Measurements from ENCODE around the gene PTK7. TPM values are rescaled to one million over a fixed set of nuclear protein-coding genes. Genes with fewer than 3 reads are reported as not detected.

The PTK7 gene
- total RNA-seq, 2 experiments from 2014 or later: 13.0 to 18.5 TPM

DNA sequence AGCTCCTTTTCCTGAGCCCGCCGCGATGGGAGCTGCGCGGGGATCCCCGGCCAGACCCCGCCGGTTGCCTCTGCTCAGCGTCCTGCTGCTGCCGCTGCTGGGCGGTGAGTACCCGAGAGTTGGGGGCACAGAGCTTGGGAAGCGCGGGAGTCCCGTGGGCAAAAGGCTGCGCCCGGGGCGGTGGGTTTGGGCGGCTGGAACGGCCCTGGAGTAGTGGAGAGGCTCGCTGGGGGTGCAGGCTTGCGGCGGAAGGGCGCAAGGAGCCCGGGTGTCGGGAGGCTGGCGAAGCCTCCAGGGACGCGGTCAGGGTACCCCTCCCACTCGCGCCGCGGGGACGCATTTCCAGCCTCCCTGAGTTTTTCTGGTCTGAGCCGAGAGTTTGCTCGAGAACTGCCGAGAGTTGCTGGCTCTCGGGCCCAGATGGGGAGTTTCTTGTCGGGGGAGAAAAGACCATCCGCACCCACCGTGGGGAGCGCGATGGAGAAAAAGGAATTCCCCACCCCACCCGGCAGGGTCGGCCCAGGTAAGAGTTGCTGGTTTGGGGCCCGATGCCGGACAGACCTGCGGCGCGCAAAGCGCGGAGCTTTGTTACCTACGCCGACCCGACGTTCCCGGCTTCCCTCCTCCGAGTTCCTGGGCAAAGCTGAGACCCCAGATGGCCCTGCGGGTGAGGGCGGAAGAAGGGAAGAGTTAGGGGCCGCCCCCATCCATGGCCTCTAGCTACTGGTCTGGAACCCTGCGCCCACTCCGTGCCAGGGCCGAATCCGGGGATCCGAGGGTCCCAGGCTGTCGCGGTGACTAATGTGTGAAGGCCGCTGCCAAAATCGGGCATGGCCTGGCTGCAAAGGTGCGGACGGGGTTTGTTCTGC, 584 bp downstream of the PTK7 start:
- peak; percentile 49 for DNase-seq (ENCODE audit: low spot score)
- H2AFZ ChIP-seq (ENCODE audit: low read length): peak overlapping the region; percentile 57
- CTCF ChIA-PET (ENCODE audit: unreplicated experiment): no interaction called here
- 0 out of 2 replicates have a peak, but pooled peaks cover 5% of the 10 kb centered on the region for H4K20me1 ChIP-seq (ENCODE audit: insufficient read depth, low read length)
- H3K27ac ChIP-seq (ENCODE audit: low read depth, low read length, poor library complexity, severe bottlenecking): peak overlapping the region; percentile 24
- BruUV-seq (replicated peaks): no TSS peak
- peaks cover 28% of the 10 kb centered on the region for H3K4me1 ChIP-seq (ENCODE audit: insufficient read depth, low read length, poor library complexity, severe bottlenecking)
- H3K9me2 ChIP-seq (ENCODE audit: insufficient read depth, low read length): no peaks in the 10 kb centered on the region
- H3K4me3 ChIP-seq (ENCODE audit: low read depth, low read length, poor library complexity, severe bottlenecking): peak overlapping the region; percentile 98
- H3K4me2 ChIP-seq (ENCODE audit: low read length): peak overlapping the region; percentile 94
- no peaks in the 10 kb centered on the region for H3K36me3 ChIP-seq (ENCODE audit: insufficient read depth, low read length)
- no peak for TF ChIP-seq EZH2phosphoT487 (IDR thresholded peaks at IDR 0.05; ENCODE audit: borderline replicate concordance, low read depth, low read length)
- TF ChIP-seq, protein P1, sequence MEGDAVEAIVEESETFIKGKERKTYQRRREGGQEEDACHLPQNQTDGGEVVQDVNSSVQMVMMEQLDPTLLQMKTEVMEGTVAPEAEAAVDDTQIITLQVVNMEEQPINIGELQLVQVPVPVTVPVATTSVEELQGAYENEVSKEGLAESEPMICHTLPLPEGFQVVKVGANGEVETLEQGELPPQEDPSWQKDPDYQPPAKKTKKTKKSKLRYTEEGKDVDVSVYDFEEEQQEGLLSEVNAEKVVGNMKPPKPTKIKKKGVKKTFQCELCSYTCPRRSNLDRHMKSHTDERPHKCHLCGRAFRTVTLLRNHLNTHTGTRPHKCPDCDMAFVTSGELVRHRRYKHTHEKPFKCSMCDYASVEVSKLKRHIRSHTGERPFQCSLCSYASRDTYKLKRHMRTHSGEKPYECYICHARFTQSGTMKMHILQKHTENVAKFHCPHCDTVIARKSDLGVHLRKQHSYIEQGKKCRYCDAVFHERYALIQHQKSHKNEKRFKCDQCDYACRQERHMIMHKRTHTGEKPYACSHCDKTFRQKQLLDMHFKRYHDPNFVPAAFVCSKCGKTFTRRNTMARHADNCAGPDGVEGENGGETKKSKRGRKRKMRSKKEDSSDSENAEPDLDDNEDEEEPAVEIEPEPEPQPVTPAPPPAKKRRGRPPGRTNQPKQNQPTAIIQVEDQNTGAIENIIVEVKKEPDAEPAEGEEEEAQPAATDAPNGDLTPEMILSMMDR (conservative IDR thresholded peaks at IDR 0.05; ENCODE audit: low read length): 0 out of 2 replicates have a peak, but pooled peaks have one; percentile 10
- H3K9me3 ChIP-seq (ENCODE audit: low read length): no peaks in the 10 kb centered on the region
- intact Hi-C loops (cut with micrococcal nuclease; ENCODE audit: unreplicated experiment): loop anchor here (10.0 kb wide), 1 partner anchor 428 kb away; no protein-coding TSS in a partner anchor
- POLR2A ChIA-PET: interaction anchor here (1.8 kb wide), 1 partner anchor 18 kb away, joined by 6 read pairs; the partner anchor contains the start of genes KLC4 and MRPL2
- H3K79me2 ChIP-seq (ENCODE audit: insufficient read depth, low read depth, low read length): peaks cover 6% of the 10 kb centered on the region; the same call in 1 of the 2 replicates

DNA sequence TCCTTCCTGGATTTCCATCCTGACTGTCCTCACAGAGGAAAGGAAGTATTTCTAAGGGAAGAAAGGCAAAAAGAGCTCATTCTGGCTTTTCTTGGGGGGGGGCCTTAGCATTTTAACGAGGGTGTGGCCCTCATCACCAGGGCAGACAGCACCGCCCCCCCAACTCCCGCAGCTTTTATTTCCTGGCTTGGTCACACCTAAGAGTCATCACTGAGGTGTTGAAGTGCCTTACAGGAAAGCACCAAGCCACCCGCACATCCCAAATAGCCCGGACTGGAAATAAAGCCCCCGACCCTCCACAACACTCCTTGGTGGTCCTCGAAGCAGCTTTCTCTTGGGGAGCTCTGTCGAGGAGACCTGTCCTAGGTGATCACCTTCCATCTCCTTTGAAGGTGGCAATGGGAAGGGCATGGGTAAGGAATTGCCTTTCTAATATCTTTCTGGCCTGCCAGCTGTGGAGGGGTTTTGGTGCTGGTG, 1.3 kb downstream of the PTK7 start:
- TF ChIP-seq, protein P1 (conservative IDR thresholded peaks at IDR 0.05; ENCODE audit: low read length): no peak
- TF ChIP-seq EZH2phosphoT487 (IDR thresholded peaks at IDR 0.05; ENCODE audit: borderline replicate concordance, low read depth, low read length): no peak
- peaks cover 22% of the 10 kb centered on the region for H3K4me1 ChIP-seq (ENCODE audit: insufficient read depth, low read length, poor library complexity, severe bottlenecking)
- H2AFZ ChIP-seq (ENCODE audit: low read length): peak overlapping the region; percentile 57; the same call in 1 of the 2 replicates
- H3K79me2 ChIP-seq (ENCODE audit: insufficient read depth, low read depth, low read length): peaks cover 6% of the 10 kb centered on the region; the same call in 1 of the 2 replicates
- ChIA-PET POLR2A (interaction anchor here (1.8 kb wide), 1 partner anchor 18 kb away, joined by 6 read pairs; the partner anchor contains the start of genes KLC4 and MRPL2), CTCF (ENCODE audit: unreplicated experiment) (no interaction called here)
- no peaks in the 10 kb centered on the region for H3K9me2 ChIP-seq (ENCODE audit: insufficient read depth, low read length)
- DNase-seq (ENCODE audit: low spot score): no peak
- peak overlapping the region; percentile 98 for H3K4me3 ChIP-seq (ENCODE audit: low read depth, low read length, poor library complexity, severe bottlenecking)
- H4K20me1 ChIP-seq (ENCODE audit: insufficient read depth, low read length): 0 out of 2 replicates have a peak, but pooled peaks cover 5% of the 10 kb centered on the region
- BruUV-seq (replicated peaks): no TSS peak
- intact Hi-C loops (cut with micrococcal nuclease; ENCODE audit: unreplicated experiment): loop anchor here (10.0 kb wide), 1 partner anchor 427 kb away; no protein-coding TSS in a partner anchor
- no peak overlapping the region for H3K27ac ChIP-seq (ENCODE audit: low read depth, low read length, poor library complexity, severe bottlenecking)
- no peaks in the 10 kb centered on the region for H3K36me3 ChIP-seq (ENCODE audit: insufficient read depth, low read length)
- H3K9me3 ChIP-seq (ENCODE audit: low read length): no peaks in the 10 kb centered on the region
- H3K4me2 ChIP-seq (ENCODE audit: low read length): peak overlapping the region; percentile 94

Measured in OCI-LY7 (cell line).